HepG2 (cell line): Measurements from ENCODE around the gene DAB2. TPM values are rescaled to one million over a fixed set of nuclear protein-coding genes. Genes with fewer than 3 reads are reported as not detected.

ENCODE experiments used
- ATAC-seq: fragments of 200-7000 bp; cut with Tn5 transposase; 3 replicates; pipeline ENCODE4 v1.9.1; 2020; ENCODE audit warnings: mild to moderate bottlenecking, moderate library complexity
- BruUV-seq: library from RNA; stranded (reverse); fragments of 400-500 nt; replicated peaks from 2 replicates; lab custom pipeline; 2021; lab: Mats Ljungman, UMichigan
- CTCF ChIA-PET: fragments of 300-600 bp; formaldehyde crosslinking; extraction: SDS; loops from one replicate; lab custom pipeline; 2021; ENCODE audit warnings: low total read pairs, inconsistent platforms, low intra/inter-chr PET ratio; lab: Yijun Ruan, JAX
- POLR2A ChIA-PET: fragments of 350-600 bp; sonication (Branson Sonifier 250); formaldehyde crosslinking; loops from one replicate; lab custom pipeline; 2020; ENCODE audit warnings: antibody characterized with exemption, inconsistent platforms; lab: Yijun Ruan, JAX
- DNase-seq: peaks from one replicate; pipeline ENCODE4 v3.0.0-alpha.2; 2015; ENCODE audit warnings: low spot score
- FAIRE-seq: peaks from 3 replicates; lab custom pipeline; 2011; peaks lifted over from hg19 to GRCh38; lab: Jason Lieb, UNC
- H2AFZ ChIP-seq: one replicate; pipeline ENCODE4 v1.6.1; 2011; ENCODE audit warnings: low read length, inconsistent platforms
- H3K27ac ChIP-seq: fragments of 300-600 bp; 3 replicates; pipeline ENCODE4 v1.8.0; 2011; ENCODE audit warnings: mixed run types, mild to moderate bottlenecking, mixed read lengths, low read length, inconsistent platforms; ENCODE audit not compliant: insufficient read depth; ENCODE audit errors: extremely low read length
- H3K27me3 ChIP-seq, 2 experiments: fragments of 200-600 bp in 1 of 2; 2 replicates in 1 of 2; 3 replicates in 1 of 2; pipeline versions ENCODE4 v1.6.0 to v1.8.0; 2011; ENCODE audit warnings: low read length in 2 of 2, mild to moderate bottlenecking in 2 of 2, moderate library complexity in 2 of 2, inconsistent platforms in 1 of 2; ENCODE audit not compliant: insufficient read depth in 2 of 2, control insufficient read depth in 1 of 2
- H3K36me3 ChIP-seq, 2 experiments: fragments of 200-600 bp in 1 of 2; replicated peaks in 1 of 2; 2 replicates in 1 of 2; 3 replicates in 1 of 2; pipeline versions ENCODE4 v1.5.1 to v1.8.0; 2011; ENCODE audit warnings: low read length in 2 of 2, inconsistent platforms in 1 of 2; ENCODE audit not compliant: insufficient read depth in 2 of 2, control insufficient read depth in 1 of 2
- H3K4me1 ChIP-seq: 2 replicates; pipeline ENCODE4 v1.5.1; 2012; ENCODE audit warnings: low read length, inconsistent platforms; ENCODE audit not compliant: insufficient read depth
- H3K4me2 ChIP-seq: 2 replicates; pipeline ENCODE4 v1.6.0; 2011; ENCODE audit warnings: low read depth, low read length, inconsistent platforms
- H3K4me3 ChIP-seq, 3 experiments: fragments of 200-600 bp in 1 of 3; sonication (generic), shearing (Covaris generic) in 1 of 3; replicated peaks in 1 of 3; 2 replicates each; pipeline ENCODE4 v1.5.1; 2011 to 2016; ENCODE audit warnings: low read length in 3 of 3, inconsistent platforms in 2 of 3, low read depth in 2 of 3, mild to moderate bottlenecking in 2 of 3, control low read depth in 1 of 3, mixed read lengths in 1 of 3; ENCODE audit not compliant: insufficient read depth in 1 of 3
- H3K79me2 ChIP-seq: one replicate; pipeline ENCODE4 v1.6.1; 2011; ENCODE audit warnings: low read length, inconsistent platforms; ENCODE audit not compliant: insufficient read depth
- H3K9ac ChIP-seq: 2 replicates; pipeline ENCODE4 v1.6.0; 2011; ENCODE audit warnings: mild to moderate bottlenecking, low read depth, low read length, inconsistent platforms; ENCODE audit not compliant: insufficient read depth
- H3K9me3 ChIP-seq: 2 replicates; pipeline ENCODE4 v1.5.1; 2012; ENCODE audit warnings: mild to moderate bottlenecking, low read length
- H4K20me1 ChIP-seq: 2 replicates; pipeline ENCODE4 v1.6.0; 2011; ENCODE audit warnings: inconsistent platforms, mild to moderate bottlenecking, low read length, moderate library complexity; ENCODE audit not compliant: insufficient read depth
- GMEB1 ChIP-seq: sonication (generic); formaldehyde crosslinking; IDR thresholded peaks from 2 replicates; pipeline ENCODE4 v1.5.1; 2020; ENCODE audit warnings: missing genetic modification reagents, mild to moderate bottlenecking, borderline replicate concordance
- HNRNPH1 ChIP-seq: fragments of 200-400 bp; formaldehyde crosslinking; optimal IDR thresholded peaks from 2 replicates; pipeline ENCODE3; 2017; ENCODE audit warnings: mild to moderate bottlenecking, low read depth, low read length
- MATR3 ChIP-seq: sonication (generic); formaldehyde crosslinking; IDR thresholded peaks from 2 replicates; pipeline ENCODE4 v1.4.0; 2020; ENCODE audit warnings: missing genetic modification reagents
- MAZ ChIP-seq, 2 experiments: sonication (generic) in 1 of 2; formaldehyde crosslinking in 1 of 2; IDR thresholded peaks; 2 replicates each; pipeline versions ENCODE4 v1.5.0 to v1.6.1; 2012 to 2020; ENCODE audit warnings: low read depth in 2 of 2, mild to moderate bottlenecking in 2 of 2, borderline replicate concordance in 1 of 2, improper control_type of control experiment in 1 of 2, low read length in 1 of 2, missing genetic modification reagents in 1 of 2, moderate library complexity in 1 of 2
- RXRA ChIP-seq: sonication (generic); formaldehyde crosslinking; IDR thresholded peaks from 2 replicates; pipeline ENCODE4 v1.5.1; 2020; ENCODE audit warnings: missing genetic modification reagents
- RXRB ChIP-seq: IDR thresholded peaks from 2 replicates; pipeline ENCODE4 v1.6.1; 2016; ENCODE audit warnings: borderline replicate concordance, missing genetic modification reagents, missing compliant biosample characterization
- SMAD9 ChIP-seq: sonication (generic); formaldehyde crosslinking; IDR thresholded peaks from 2 replicates; pipeline ENCODE4 v1.5.1; 2020; ENCODE audit warnings: mild to moderate bottlenecking, missing genetic modification reagents
- SMYD3 ChIP-seq: sonication (generic); formaldehyde crosslinking; IDR thresholded peaks from 2 replicates; pipeline ENCODE4 v1.8.1; 2023; ENCODE audit warnings: mild to moderate bottlenecking, missing genetic modification reagents
- TBP ChIP-seq: sonication (generic); formaldehyde crosslinking; IDR thresholded peaks from 2 replicates; pipeline ENCODE4 v1.5.0; 2020; ENCODE audit warnings: missing genetic modification reagents
- TCF7L2 ChIP-seq: IDR thresholded peaks from 2 replicates; pipeline ENCODE4 v1.6.1; 2011; ENCODE audit warnings: mild to moderate bottlenecking, low read depth, low read length, moderate library complexity
- TEF ChIP-seq: sonication (generic); formaldehyde crosslinking; IDR thresholded peaks from 2 replicates; pipeline ENCODE4 v1.5.0; 2020; ENCODE audit warnings: missing genetic modification reagents
- ZNF33B ChIP-seq: sonication (generic); formaldehyde crosslinking; IDR thresholded peaks from 2 replicates; pipeline ENCODE4 v1.5.1; 2020; ENCODE audit warnings: mild to moderate bottlenecking, missing genetic modification reagents
- ZNF362 ChIP-seq: sonication (generic); formaldehyde crosslinking; IDR thresholded peaks from 2 replicates; pipeline ENCODE4 v1.4.0; 2020; ENCODE audit warnings: missing genetic modification reagents, mild to moderate bottlenecking, borderline replicate concordance
- ZNF687 ChIP-seq: sonication (generic); formaldehyde crosslinking; IDR thresholded peaks from 2 replicates; pipeline ENCODE4 v1.5.1; 2020; ENCODE audit warnings: mild to moderate bottlenecking, missing genetic modification reagents, moderate library complexity
- WGBS: methylation state at CpG from one replicate; pipeline ENCODE4 v1.1.6; 2017; ENCODE audit warnings: low lambda C conversion rate; 5-methylcytosine and 5-hydroxymethylcytosine counted together
- in situ Hi-C: cut with HindIII; loops from 2 replicates; pipeline ENCODE4 v1.10.0; 2017; ENCODE audit warnings: low pct_unique_long_range_greater_than_20kb; ENCODE audit not compliant: extremely low pct_ligation_motif_present
- intact Hi-C: fragments of 100-400 bp; cut with micrococcal nuclease; formaldehyde crosslinking; loops from one replicate; pipeline ENCODE4 v1.10.0; 2022; ENCODE audit not compliant: unreplicated experiment
- polyA plus RNA-seq, 8 experiments: library from polyadenylated mRNA; depleted of rRNA in 3 of 8; stranded (reverse) in 7 of 8; unstranded in 1 of 8; fragments of >200 nt; fragmentation: Illumina TruSeq in 4 of 8; extraction: Trizol in 4 of 8; gene quantifications; 2 replicates each; pipeline versions ENCODE4 v1.2.1 to v1.2.3, GENCODE V29; 2011 to 2016; ENCODE audit warnings: low read depth in 4 of 8, missing spikeins in 1 of 8, mixed read lengths in 1 of 8; ENCODE audit not compliant: insufficient read depth in 1 of 8
- total RNA-seq, 5 experiments: library from RNA; depleted of rRNA; stranded (reverse); fragments of >200 nt; fragmentation: Illumina TruSeq; extraction: Trizol; gene quantifications; 2 replicates each; pipeline ENCODE4 v1.2.3, GENCODE V29; 2016; ENCODE audit warnings: low read depth in 1 of 5

The DAB2 gene
- total and polyA plus RNA-seq, 2 of the 13 experiments (the other 11 are each of a cell fraction or from before 2014, with no cell fraction given) = 6.4 to 6.5 TPM

- TF ChIP-seq ZNF362 (no peak), TEF (CRISPR knock-in tag) (no peak)
Measured at GRCh38 chr5:39440192-39440957, 15.6 kb upstream of the DAB2 start (continued).

- FAIRE-seq (no peak), ATAC-seq (no peak), DNase-seq (no peak)
- H3K9me3 ChIP-seq = no peaks in the 10 kb centered on the region
- no peak overlapping the region for H3K4me2 ChIP-seq
- CTCF ChIA-PET = no interaction called here
- no peak overlapping the region for H3K4me3 ChIP-seq
- H2AFZ ChIP-seq = no peak overlapping the region
- H3K36me3 ChIP-seq = no peaks in the 10 kb centered on the region
- BruUV-seq = no TSS peak
- peaks cover 12% of the 10 kb centered on the region for H3K4me1 ChIP-seq
- no peaks in the 10 kb centered on the region for H4K20me1 ChIP-seq
- POLR2A ChIA-PET = no interaction called here
- in situ Hi-C loops = no loop called here
- H3K27me3 ChIP-seq = peaks cover 0 to 8% of the 10 kb centered on the region in 2 experiments; a peak in 2 of 5 replicates
- 56% methylated on average over 3 of the region's 3 CpGs for WGBS
- no peak overlapping the region for H3K27ac ChIP-seq
- intact Hi-C loops = no loop called here
- H3K9ac ChIP-seq = no peak overlapping the region
- no peaks in the 10 kb centered on the region for H3K79me2 ChIP-seq
- TF ChIP-seq SMYD3 = no peak
- TF ChIP-seq MAZ (IDR thresholded peaks at IDR 0.05; ENCODE audit: borderline replicate concordance, low read depth, low read length) = no peak
- TF ChIP-seq MAZ (CRISPR knock-in tag; IDR thresholded peaks at IDR 0.05; ENCODE audit: low read depth) = no peak
- TF ChIP-seq HNRNPH1 = no peak
- no peak for TF ChIP-seq ZNF687 (CRISPR knock-in tag)
- TF ChIP-seq TCF7L2 = no peak
- TF ChIP-seq MATR3 (CRISPR knock-in tag) = no peak
- no peak for TF ChIP-seq GMEB1 (CRISPR knock-in tag)
- no peak for TF ChIP-seq ZNF33B (CRISPR knock-in tag)
- no peak for TF ChIP-seq SMAD9 (CRISPR knock-in tag)
- TF ChIP-seq TBP = no peak
- TF ChIP-seq RXRB (CRISPR knock-in tag) = no peak
- TF ChIP-seq RXRA (CRISPR knock-in tag) = no peak
Measured at GRCh38 chr5:39439582-39440162, 14.9 kb upstream of the DAB2 start.
